GM12878 (cell line): ENCODE measurements around the gene VWA7. TPM values are rescaled to one million over a fixed set of nuclear protein-coding genes. Genes with fewer than 3 reads are reported as not detected.

Source experiments
- ATAC-seq: fragments of 200-7000 bp; cut with Tn5 transposase; 3 replicates; pipeline ENCODE4 v1.9.1; 2020; ENCODE audit warnings: mild to moderate bottlenecking, moderate library complexity
- BruUV-seq: library from RNA; stranded (reverse); fragments of 400-500 nt; replicated peaks from 2 replicates; lab custom pipeline; 2021; lab: Mats Ljungman, UMichigan
- CTCF ChIA-PET: fragments of 300-600 bp; sonication (Branson Sonifier 250); formaldehyde crosslinking; extraction: SDS; loops from one replicate; lab custom pipeline; 2021; ENCODE audit warnings: inconsistent platforms; lab: Yijun Ruan, JAX
- POLR2A ChIA-PET: fragments of 350-600 bp; formaldehyde crosslinking; extraction: SDS; loops from one replicate; lab custom pipeline; 2021; ENCODE audit warnings: inconsistent platforms; lab: Charles Lee
- RAD21 ChIA-PET: fragments of 300-600 bp; sonication (Branson Sonifier 250); formaldehyde crosslinking; loops from one replicate; lab custom pipeline; 2023; ENCODE audit warnings: antibody characterized with exemption; ENCODE audit not compliant: unreplicated experiment; lab: Charles Lee
- SMC1A ChIA-PET: fragments of 300-600 bp; sonication (Branson Sonifier 250); formaldehyde crosslinking; loops from one replicate; lab custom pipeline; 2023; ENCODE audit not compliant: unreplicated experiment, uncharacterized antibody; lab: Charles Lee
- DNase-seq: peaks from one replicate; pipeline ENCODE4 v3.0.0-alpha.2; 2011; ENCODE audit warnings: low read depth, low spot score
- FAIRE-seq: peaks from 3 replicates; lab custom pipeline; 2011; peaks lifted over from hg19 to GRCh38; lab: Jason Lieb, UNC
- H2AFZ ChIP-seq: 2 replicates; pipeline ENCODE4 v1.6.0; 2011; ENCODE audit warnings: low read depth, low read length, control low read depth; ENCODE audit not compliant: control insufficient read depth
- H3K27ac ChIP-seq: 2 replicates; pipeline ENCODE4 v1.5.1; 2011; ENCODE audit warnings: control low read depth; ENCODE audit not compliant: control insufficient read depth, insufficient read depth
- H3K27me3 ChIP-seq, 2 experiments: replicated peaks in 1 of 2; 2 replicates each; pipeline versions ENCODE4 v1.6.0 to v1.6.1; 2011; ENCODE audit warnings: low read length in 1 of 2; ENCODE audit not compliant: control insufficient read depth in 2 of 2, insufficient read depth in 2 of 2
- H3K36me3 ChIP-seq, 2 experiments: 2 replicates each; pipeline ENCODE4 v1.5.1; 2011; ENCODE audit warnings: low read length in 1 of 2; ENCODE audit not compliant: control insufficient read depth in 2 of 2, insufficient read depth in 2 of 2
- H3K4me1 ChIP-seq: 2 replicates; pipeline ENCODE4 v1.6.1; 2011; ENCODE audit warnings: mild to moderate bottlenecking, low read length, moderate library complexity, mixed read lengths; ENCODE audit not compliant: control insufficient read depth, insufficient read depth
- H3K4me2 ChIP-seq: 2 replicates; pipeline ENCODE4 v1.6.0; 2011; ENCODE audit warnings: control low read depth; ENCODE audit not compliant: control insufficient read depth, insufficient read depth
- H3K4me3 ChIP-seq: fragments of 200-600 bp; sonication (generic); 2 replicates; pipeline ENCODE4 v1.5.1; 2016
- H3K79me2 ChIP-seq: 2 replicates; pipeline ENCODE4 v1.6.0; 2011; ENCODE audit warnings: low read length; ENCODE audit not compliant: control insufficient read depth, insufficient read depth
- H3K9ac ChIP-seq: 2 replicates; pipeline ENCODE4 v1.8.0; 2011; ENCODE audit warnings: low read length, control low read depth, mixed read lengths; ENCODE audit not compliant: control insufficient read depth, insufficient read depth
- H3K9me3 ChIP-seq: replicated peaks from 3 replicates; pipeline ENCODE4 v1.5.1; 2011; ENCODE audit warnings: mild to moderate bottlenecking, low read length; ENCODE audit not compliant: control insufficient read depth, insufficient read depth
- H4K20me1 ChIP-seq: 2 replicates; pipeline ENCODE4 v1.6.0; 2011; ENCODE audit not compliant: control insufficient read depth, insufficient read depth
- CREM ChIP-seq: IDR thresholded peaks from 2 replicates; pipeline ENCODE4 v1.6.1; 2014; ENCODE audit warnings: antibody characterized with exemption, low read depth
- GATAD2B ChIP-seq: fragments of 450-650 bp; conservative IDR thresholded peaks from 2 replicates; pipeline ENCODE4 v1.6.1; 2017; ENCODE audit warnings: low read depth, mild to moderate bottlenecking, moderate library complexity
- HCFC1 ChIP-seq: fragments of 150-350 bp; IDR thresholded peaks from 2 replicates; pipeline ENCODE4 v1.6.1; 2014; ENCODE audit warnings: low read length
- SIX5 ChIP-seq: IDR thresholded peaks from 2 replicates; pipeline ENCODE4 v1.6.1; 2011; ENCODE audit warnings: mild to moderate bottlenecking, low read depth, low read length, moderate library complexity; ENCODE audit not compliant: severe bottlenecking
- SPI1 ChIP-seq: IDR thresholded peaks from 2 replicates; pipeline ENCODE4 v1.6.1; 2011; ENCODE audit warnings: low read depth, mild to moderate bottlenecking, low read length, moderate library complexity, borderline replicate concordance; ENCODE audit not compliant: insufficient read depth
- STAT3 ChIP-seq: IDR thresholded peaks from 2 replicates; pipeline ENCODE4 v1.6.1; 2011; ENCODE audit warnings: low read depth, low read length, improper control_type of control experiment
- ZBED1 ChIP-seq: IDR thresholded peaks from 2 replicates; pipeline ENCODE4 v1.6.1; 2016; ENCODE audit warnings: borderline replicate concordance
- ZNF24 ChIP-seq: fragments of 450-650 bp; IDR thresholded peaks from 2 replicates; pipeline ENCODE4 v1.6.1; 2017; ENCODE audit warnings: antibody characterized with exemption, mild to moderate bottlenecking
- WGBS: methylation state at CpG from one replicate; pipeline ENCODE4 v1.1.6; 2016; ENCODE audit warnings: low lambda C conversion rate; ENCODE audit not compliant: insufficient replicate concordance, insufficient coverage; ENCODE audit errors: missing lambda C conversion rate; 5-methylcytosine and 5-hydroxymethylcytosine counted together
- in situ Hi-C: fragments of 300-500 bp; cut with MboI; formaldehyde crosslinking; loops from 9 replicates; pipeline ENCODE4 v1.14.3; 2018; ENCODE audit warnings: mixed read lengths
- intact Hi-C: fragments of 100-400 bp; cut with micrococcal nuclease; formaldehyde crosslinking; loops from one replicate; pipeline ENCODE4 v1.14.2; 2022; ENCODE audit not compliant: unreplicated experiment
- polyA plus RNA-seq, 11 experiments: library from polyadenylated mRNA; depleted of rRNA in 4 of 11; unstranded in 6 of 11; stranded (reverse) in 5 of 11; fragments of >200 nt; fragmentation: Nextera tagmentation in 4 of 11; fragmentation: Illumina TruSeq in 1 of 11; extraction: Ambion mirVana in 4 of 11; extraction: Trizol in 1 of 11; gene quantifications; 1 replicate in 1 of 11; 2 replicates in 10 of 11; pipeline versions ENCODE4 v1.2.1 to v1.2.3, GENCODE V29; 2011 to 2016; ENCODE audit warnings: inconsistent platforms in 2 of 11, missing spikeins in 2 of 11, low read depth in 1 of 11
- total RNA-seq, 4 experiments: library from RNA; depleted of rRNA in 3 of 4; stranded (reverse); fragments of >200 nt in 3 of 4; fragmentation: Illumina TruSeq in 1 of 4; extraction: Trizol in 1 of 4; gene quantifications; 2 replicates each; pipeline versions ENCODE4 v1.2.1 to v1.2.3, GENCODE V29; 2013 to 2021
- TF ChIP-seq, protein P1 (sequence below): IDR thresholded peaks from 2 replicates; pipeline ENCODE4 v1.6.1; 2012; ENCODE audit warnings: low read depth, low read length, improper control_type of control experiment

Gene VWA7
- total and polyA plus RNA-seq, 10 of the 15 experiments (the other 5 are each of a cell fraction or from before 2014, with no cell fraction given), result 0.11 to 3.1 (median 1.2) TPM; not detected in 1

- TF ChIP-seq CREM, result no peak
- no peak for TF ChIP-seq STAT3
- no peak for TF ChIP-seq SIX5
- no peak for TF ChIP-seq HCFC1
- TF ChIP-seq SPI1, result no peak
- TF ChIP-seq ZNF24, result no peak
- TF ChIP-seq GATAD2B, result no peak
- TF ChIP-seq, protein P1, sequence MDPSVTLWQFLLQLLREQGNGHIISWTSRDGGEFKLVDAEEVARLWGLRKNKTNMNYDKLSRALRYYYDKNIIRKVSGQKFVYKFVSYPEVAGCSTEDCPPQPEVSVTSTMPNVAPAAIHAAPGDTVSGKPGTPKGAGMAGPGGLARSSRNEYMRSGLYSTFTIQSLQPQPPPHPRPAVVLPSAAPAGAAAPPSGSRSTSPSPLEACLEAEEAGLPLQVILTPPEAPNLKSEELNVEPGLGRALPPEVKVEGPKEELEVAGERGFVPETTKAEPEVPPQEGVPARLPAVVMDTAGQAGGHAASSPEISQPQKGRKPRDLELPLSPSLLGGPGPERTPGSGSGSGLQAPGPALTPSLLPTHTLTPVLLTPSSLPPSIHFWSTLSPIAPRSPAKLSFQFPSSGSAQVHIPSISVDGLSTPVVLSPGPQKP, result no peak
- no peak for TF ChIP-seq ZBED1
- TF ChIP-seq, all 136 proteins: peak for 0
- 78% methylated on average over 1 of the region's 1 CpG for WGBS
- Histone ChIP-seq H2AFZ (no peak overlapping the region), H3K4me1 (peaks cover 3% of the 10 kb centered on the region; the same call in 1 of the 2 replicates), H3K9ac (no peak overlapping the region), H3K4me2 (no peak overlapping the region), H3K9me3 (no peaks in the 10 kb centered on the region), H3K27me3 (no peaks in the 10 kb centered on the region), H3K4me3 (no peak overlapping the region), H3K79me2 (peaks cover 11% of the 10 kb centered on the region), H4K20me1 (no peaks in the 10 kb centered on the region), H3K36me3 (peaks cover 1 to 7% of the 10 kb centered on the region in 2 experiments; a peak in 2 of 4 replicates), H3K27ac (no peak overlapping the region)
- ChIA-PET CTCF (no interaction called here), RAD21 (no interaction called here), POLR2A (interaction anchor here (0.6 kb wide), 1 partner anchor 138 kb away, joined by 5 read pairs; no protein-coding TSS in a partner anchor), SMC1A (interaction anchor here (1.1 kb wide), 1 partner anchor 14 kb away, joined by 3 read pairs; no protein-coding TSS in a partner anchor)
- DNase-seq (no peak), FAIRE-seq (no peak), ATAC-seq (no peak)
- intact Hi-C loops, result no loop called here
- in situ Hi-C loops, result no loop called here
- no TSS peak for BruUV-seq
These were observed 32.7 kb downstream of the VWA7 start for GRCh38 chr6:31744422-31744821.
